ENCODE data around the gene PADI3.

PADI3 gene

DNA sequence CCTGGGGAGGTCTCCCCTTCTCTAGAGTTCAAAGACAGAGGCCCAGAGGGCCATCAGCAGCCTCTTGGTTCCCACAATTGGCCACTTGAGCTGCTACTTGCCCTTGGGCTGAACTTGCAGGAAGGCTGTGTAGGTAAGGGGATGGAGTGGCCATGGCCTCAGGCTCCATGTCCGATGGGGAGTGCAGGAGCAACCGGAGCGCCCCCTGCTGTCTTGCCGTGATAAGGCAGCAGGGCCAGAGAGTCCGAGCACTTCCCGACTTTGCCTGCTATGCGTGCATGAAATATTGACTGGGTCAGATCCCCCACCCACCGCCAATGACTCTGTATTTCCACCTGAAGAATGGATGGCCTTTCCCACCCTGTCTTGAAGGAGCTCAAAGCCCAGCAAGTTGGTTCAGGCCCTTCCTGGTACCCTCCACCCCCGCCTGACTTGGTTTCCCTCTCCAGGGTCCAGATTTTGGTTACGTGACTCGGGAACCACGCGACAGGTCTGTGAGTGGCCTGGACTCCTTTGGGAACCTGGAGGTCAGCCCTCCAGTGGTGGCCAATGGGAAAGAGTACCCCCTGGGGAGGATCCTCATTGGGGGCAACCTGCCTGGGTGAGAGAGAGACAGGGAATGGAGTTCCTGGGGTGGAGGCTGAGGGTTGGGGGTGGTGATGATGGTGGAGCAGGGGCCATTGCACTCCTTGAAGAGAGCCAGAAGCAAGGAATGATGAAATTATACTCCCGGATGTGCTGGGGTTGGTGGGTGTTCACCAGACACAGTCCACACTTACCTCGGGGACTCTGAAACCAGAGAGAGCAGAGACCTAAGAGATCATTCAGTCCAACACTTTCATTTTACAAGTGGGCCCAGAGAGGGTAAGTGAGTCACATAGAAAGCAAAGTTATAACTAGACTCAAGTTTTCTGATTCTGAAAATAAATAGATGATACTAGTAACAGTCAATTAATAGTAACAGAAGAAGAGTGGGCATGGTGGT, 25.6 kb downstream of the PADI3 start:
- DNase-seq: peak; percentile 11 to 31

- DNase-seq: peak in 1 of 2 donors; percentile 38
Measured at GRCh38 chr1:17276568-17276967, 27.7 kb downstream of the PADI3 start.

DNA sequence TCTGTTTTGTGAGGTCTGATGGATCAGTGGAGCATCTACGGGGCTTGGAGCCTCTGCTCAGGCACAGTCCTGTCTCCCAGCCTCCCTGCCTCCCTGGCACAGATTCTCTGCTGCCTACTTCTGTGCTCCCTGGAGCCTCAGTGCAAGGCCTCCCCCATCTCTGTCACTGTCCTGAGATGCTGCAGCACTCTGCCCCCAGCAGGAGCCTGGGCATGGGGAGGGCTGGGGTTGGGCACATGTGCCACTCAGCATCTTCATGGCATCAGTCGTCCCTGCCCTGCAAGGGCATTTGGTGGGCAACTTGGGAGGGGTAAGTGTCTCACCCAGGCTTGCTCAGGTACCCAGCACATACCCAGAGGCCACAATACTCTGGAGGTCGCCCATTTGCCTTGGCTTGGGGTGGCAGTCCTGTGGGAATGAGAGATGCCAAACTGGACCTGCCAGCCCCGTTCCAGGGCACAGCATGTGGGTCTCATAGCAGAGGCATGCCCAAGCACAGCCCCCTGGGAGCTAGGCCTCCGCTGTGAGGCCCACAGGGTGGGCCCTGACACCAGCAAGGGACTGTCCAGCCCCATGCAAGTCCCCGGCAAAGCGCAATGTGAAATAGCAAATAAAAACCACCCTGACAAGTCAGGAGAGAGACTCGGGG, 28.7 kb downstream of the PADI3 start:
- DNase-seq: no peak

DNA sequence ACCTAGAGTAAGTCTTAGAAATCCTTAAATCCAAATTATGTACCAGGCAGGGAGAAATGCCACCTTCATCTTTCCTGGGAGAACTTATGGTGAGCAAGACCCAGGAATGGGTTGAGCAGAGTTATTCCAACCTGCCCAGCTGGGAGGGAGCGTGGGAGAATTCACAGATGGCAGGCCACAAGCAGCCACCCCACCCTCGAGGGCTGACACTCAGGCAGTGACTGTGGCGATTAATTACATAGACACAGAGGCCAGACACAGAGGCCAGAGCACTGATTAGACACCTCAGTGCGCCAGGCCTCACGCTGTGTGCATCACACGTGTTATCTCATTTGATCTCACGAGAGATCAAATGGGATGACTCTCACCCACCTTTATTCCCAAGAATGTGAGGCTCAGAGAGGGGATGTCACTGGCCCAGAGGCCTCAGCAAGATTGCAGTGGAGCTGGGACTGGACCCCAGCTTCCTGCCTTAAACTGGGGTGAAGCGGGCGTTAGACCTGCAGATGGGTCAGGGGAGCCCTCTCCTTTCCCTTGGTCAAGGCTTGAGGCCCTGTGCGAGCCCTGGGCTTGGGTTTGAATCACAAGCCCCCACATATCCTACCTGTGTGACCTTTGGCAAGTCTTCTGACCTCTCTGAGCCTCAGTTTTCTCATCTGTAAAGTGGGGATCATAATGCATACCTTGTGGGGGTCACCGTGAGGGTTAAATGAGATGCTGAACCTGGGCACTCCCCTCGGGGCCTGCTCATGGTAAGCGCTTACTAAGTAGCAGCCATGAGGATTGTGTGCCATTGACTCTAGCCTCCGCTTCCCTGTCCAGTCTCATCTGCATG, 30.3 kb downstream of the PADI3 start:
- no peak for DNase-seq

DNA sequence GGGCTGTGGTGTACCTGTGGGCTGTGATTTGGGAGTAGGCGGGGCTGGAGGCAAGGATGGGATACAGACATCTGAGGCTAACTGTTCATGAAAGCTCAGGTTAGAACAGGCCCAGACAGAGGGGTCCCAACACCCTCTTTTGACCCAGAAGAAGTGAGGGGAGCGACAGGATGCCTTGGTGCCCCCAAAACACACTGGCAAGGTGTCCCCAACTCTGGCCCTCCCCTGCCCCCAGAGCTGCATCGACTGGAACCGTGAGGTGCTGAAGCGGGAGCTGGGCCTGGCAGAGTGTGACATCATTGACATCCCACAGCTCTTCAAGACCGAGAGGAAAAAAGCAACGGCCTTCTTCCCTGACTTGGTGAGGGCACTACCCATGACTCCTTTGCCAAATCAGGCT, 31.5 kb downstream of the PADI3 start:
- DNase-seq: no peak

- DNase-seq: no peak
Measured at GRCh38 chr1:17280894-17281293, 32.0 kb downstream of the PADI3 start.

DNA sequence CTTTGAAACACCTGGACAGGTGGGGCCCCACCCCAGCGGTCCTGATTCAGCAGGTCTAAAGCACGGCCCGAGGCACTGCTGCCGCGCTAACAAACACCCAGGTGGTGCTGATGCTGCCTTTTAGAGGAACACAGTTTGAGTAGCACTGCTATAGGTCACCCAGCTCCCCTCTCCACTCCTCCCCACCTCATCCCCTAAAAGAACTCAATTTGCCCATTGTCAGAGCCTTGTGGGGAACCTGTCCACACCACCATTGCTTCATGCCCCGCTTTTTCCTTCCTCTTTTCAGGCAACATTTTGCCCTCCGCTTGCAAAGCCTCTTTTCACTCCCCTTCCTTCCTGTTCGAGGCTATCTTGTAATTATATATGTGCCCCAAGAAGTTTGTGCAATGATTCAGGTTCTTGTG, 32.9 kb downstream of the PADI3 start:
- DNase-seq: peak; percentile 1 to 43

- no peak for DNase-seq
Measured at GRCh38 chr1:17282836-17283235, 33.9 kb downstream of the PADI3 start.

DNA sequence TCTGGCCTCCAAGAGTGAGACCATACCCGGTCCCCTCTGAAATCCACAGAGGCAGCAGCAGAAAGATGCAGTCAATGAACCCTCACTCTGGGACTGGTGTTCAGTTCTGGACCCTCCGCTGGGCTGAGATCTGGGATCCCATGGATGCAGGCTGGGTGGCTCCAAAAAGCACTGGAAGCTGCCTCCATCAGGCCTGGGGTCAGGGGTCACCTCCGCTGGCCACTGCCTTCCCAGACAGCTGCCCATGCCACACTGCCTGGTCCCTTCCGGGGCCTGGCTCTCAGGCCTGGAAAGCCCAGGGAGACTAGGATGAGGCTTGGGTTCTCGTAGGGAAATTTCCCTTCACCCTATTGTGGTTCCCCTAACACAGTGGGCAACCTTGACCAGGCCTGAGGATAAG, 37.7 kb downstream of the PADI3 start:
- no peak for DNase-seq

DNA sequence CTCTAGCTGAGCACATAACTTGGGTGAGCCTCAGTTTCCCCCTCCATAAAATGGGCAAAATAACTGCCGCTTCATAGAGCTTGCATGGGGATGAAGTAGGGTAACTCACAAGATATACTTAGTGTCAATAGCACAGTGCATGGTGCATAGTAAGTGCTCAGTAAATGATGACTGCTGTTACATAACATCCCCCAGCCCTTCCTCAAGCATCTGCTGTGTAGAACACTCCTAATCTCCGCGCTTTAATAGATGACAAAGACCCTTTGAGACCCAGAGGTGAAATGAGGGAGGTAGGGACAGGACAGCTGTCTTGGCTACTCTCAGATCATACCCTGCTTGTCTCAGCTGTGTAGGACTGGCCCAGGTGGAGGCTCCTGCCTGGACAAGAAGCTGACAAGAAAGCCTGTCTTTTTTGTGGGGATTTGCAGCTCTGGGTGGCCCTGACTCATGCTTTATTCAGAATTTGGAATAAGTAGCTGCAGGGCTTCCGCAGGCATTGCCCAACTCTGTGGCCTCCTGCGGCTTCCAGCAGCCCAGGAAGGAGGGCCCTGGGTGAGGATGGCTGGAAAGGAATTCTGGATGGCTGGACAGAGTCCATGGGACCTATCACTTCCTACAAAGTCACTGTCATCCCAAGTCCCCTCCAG, 38.4 kb downstream of the PADI3 start:
- DNase-seq: peak in 1 of 2 donors; percentile 31

DNA sequence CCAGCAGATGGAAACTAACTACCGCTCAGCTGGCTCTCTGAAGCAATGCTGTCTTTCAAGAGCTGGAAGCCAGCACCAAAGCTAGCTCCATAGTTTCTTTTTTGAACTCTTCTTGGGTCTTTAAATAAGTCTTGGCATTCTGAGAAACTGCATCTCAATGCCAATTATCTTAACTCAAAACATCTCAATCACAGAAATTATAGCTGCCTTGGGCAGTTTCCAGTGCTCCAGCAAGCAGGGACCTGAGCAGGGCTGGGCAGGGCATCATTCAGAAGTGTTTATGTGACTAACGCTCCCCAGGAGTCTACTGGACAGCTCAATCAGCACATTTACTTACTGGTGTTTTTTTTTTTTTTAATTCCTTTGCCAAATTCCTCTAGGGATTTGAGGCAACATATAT, 40.8 kb downstream of the PADI3 start:
- no peak for DNase-seq

DNA sequence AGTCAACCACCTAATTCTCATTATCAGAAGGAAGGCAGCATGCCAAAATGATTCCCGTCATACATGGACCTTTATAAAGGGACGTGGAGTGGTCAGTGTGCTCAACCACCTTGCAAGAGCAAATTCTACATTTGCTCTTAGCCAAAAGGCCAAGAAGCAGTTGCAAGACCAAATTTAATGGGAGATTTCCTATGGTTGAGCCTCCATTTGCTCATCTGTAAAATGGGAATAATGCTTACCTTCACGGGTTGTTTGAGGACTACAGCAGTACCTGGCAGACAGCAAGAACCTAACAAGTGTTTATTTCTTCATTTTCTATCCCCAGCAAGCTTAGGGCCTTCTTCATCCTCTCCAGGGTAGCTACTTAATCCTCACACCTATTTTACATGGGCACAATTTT, 41.7 kb downstream of the PADI3 start:
- DNase-seq: no peak

DNA sequence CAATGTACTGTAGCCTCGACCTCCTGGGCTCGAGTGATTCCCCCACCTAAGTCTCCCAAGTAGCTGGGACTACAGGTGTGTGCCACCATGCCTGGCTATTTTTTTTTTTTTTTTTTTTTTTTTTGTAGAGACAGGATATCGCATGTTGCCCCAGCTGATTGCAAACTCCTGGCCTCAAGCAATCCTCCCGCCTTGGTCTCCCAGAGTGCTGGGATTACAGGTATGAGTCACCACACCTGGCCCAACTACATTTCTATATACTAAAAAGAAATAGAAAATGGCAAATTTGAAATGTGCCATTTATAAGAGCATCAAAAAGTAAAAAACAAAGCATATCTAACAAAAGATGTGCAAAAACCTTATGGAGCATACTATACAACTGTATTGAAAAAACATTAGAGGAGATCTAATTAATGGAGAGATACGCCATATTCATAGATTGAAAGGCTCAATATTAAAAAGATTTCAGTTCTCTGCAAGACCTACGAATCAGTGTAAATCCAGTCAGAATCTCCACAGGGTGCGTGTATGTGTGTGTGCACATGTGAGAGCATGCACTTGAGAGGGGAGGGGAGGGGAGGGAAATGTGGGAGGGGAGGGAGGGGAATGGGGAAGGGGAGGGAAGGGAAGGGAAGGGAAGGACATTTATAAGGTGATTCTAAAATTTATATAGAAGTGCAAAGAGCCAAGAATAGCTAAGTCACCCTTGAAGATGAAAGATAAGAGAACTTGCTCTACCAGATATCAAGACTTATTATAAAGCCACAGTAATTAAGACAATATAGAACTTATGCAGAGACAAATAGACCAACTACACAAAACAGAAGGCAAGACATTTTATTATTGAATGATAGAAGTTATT, 43.6 kb downstream of the PADI3 start:
- DNase-seq: no peak

- no peak for DNase-seq
Measured at GRCh38 chr1:17293681-17294425, 45.0 kb downstream of the PADI3 start.

GRCh38 chr1:17295292-17295691, 46.4 kb downstream of the PADI3 start:
- DNase-seq: no peak

GRCh38 chr1:17296086-17296485, 47.2 kb downstream of the PADI3 start:
- DNase-seq: no peak

GRCh38 chr1:17297991-17298390, 49.1 kb downstream of the PADI3 start:
- DNase-seq: no peak

DNA sequence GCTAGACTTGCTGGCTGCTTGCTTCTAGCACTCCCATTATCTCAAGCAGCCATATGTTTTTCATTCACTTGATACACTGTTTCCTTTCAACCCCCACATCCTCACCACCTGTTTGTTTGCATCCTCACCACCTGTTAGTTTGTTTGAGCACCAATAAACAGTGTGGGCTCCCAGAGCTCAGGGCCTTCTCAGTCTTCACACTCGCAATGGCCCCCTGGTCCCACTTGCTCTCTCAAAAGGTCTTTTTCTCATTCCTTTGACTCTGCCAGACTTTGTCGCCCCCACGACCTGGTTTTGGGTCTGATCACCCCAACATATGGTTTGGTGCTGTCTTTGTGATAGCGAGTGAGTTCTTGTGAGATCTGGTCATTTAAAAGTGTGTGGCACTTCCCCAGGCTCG, 52.9 kb downstream of the PADI3 start:
- no peak for DNase-seq

- DNase-seq: no peak
Measured at GRCh38 chr1:17304151-17304825, 55.4 kb downstream of the PADI3 start.

DNA sequence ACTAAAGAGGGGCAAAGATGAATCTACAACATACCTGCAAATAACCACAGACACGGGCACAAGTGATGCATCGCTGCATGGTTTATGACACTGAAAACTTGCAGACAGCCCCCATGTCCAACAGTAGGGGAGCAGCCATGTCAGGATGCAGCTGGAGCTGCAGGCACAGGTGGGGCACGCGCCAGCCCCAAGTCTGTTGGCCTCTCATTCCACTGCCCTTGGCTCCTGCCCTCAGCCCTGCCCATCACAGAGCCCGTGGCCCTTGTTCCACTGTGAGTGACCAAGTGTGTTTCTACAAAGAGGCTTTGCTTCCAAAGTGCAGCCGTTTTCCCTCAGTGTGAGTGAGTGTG, 55.9 kb downstream of the PADI3 start:
- no peak for DNase-seq
